ENCODE measurements around the gene SHMT2. TPM values are rescaled to one million over a fixed set of nuclear protein-coding genes. Genes with fewer than 3 reads are reported as not detected.
A peak's percentile ranks its signal among the peaks of the same experiment; 100 is the strongest.

The SHMT2 gene
- 246 and 291 TPM in 2 replicates for total RNA-seq (2014; rRNA removed; shearing (Covaris generic); ENCODE audit: low replicate concordance)

- DNase-seq (ENCODE audit: low read depth): peak; percentile 84
- in situ Hi-C loops (cut with HindIII; ENCODE audit: low pct_unique_long_range_greater_than_20kb, low sequenced_read_pairs): no loop called here
These were observed at the start of gene SHMT2 for GRCh38 chr12:57229634-57230380. Gene SHMT2 (plus strand): TSS chr12:57229711. CDS start chr12:57229779, 68 bp downstream.

- DNase-seq (ENCODE audit: low read depth): no peak
These were observed 49.1 kb upstream of the SHMT2 start for GRCh38 chr12:57180321-57180989.

GRCh38 chr12:57181072-57181471 lies 48.4 kb upstream of the SHMT2 start:
- DNase-seq (ENCODE audit: low read depth): no peak
- in situ Hi-C loops (cut with HindIII; ENCODE audit: low pct_unique_long_range_greater_than_20kb, low sequenced_read_pairs): no loop called here

More at GRCh38 chr12:57180321-57180989, 49.1 kb upstream of the SHMT2 start:
- in situ Hi-C loops (cut with HindIII; ENCODE audit: low pct_unique_long_range_greater_than_20kb, low sequenced_read_pairs): no loop called here

GRCh38 chr12:57181561-57182155 lies 47.9 kb upstream of the SHMT2 start:
- in situ Hi-C loops (cut with HindIII; ENCODE audit: low pct_unique_long_range_greater_than_20kb, low sequenced_read_pairs): no loop called here
- DNase-seq (ENCODE audit: low read depth): no peak

GRCh38 chr12:57182918-57183575 lies 46.5 kb upstream of the SHMT2 start:
- in situ Hi-C loops (cut with HindIII; ENCODE audit: low pct_unique_long_range_greater_than_20kb, low sequenced_read_pairs): no loop called here

GRCh38 chr12:57183939-57184725 lies 45.4 kb upstream of the SHMT2 start:
- in situ Hi-C loops (cut with HindIII; ENCODE audit: low pct_unique_long_range_greater_than_20kb, low sequenced_read_pairs): no loop called here
- no peak for DNase-seq (ENCODE audit: low read depth)

More at GRCh38 chr12:57182918-57183575, 46.5 kb upstream of the SHMT2 start:
- DNase-seq (ENCODE audit: low read depth): peak; percentile 69

- no peak for DNase-seq (ENCODE audit: low read depth)
- in situ Hi-C loops (cut with HindIII; ENCODE audit: low pct_unique_long_range_greater_than_20kb, low sequenced_read_pairs): no loop called here
These were observed 44.1 kb upstream of the SHMT2 start for GRCh38 chr12:57185403-57185802.

- DNase-seq (ENCODE audit: low read depth): no peak
- in situ Hi-C loops (cut with HindIII; ENCODE audit: low pct_unique_long_range_greater_than_20kb, low sequenced_read_pairs): no loop called here
These were observed 43.5 kb upstream of the SHMT2 start for GRCh38 chr12:57185906-57186508.

DNA sequence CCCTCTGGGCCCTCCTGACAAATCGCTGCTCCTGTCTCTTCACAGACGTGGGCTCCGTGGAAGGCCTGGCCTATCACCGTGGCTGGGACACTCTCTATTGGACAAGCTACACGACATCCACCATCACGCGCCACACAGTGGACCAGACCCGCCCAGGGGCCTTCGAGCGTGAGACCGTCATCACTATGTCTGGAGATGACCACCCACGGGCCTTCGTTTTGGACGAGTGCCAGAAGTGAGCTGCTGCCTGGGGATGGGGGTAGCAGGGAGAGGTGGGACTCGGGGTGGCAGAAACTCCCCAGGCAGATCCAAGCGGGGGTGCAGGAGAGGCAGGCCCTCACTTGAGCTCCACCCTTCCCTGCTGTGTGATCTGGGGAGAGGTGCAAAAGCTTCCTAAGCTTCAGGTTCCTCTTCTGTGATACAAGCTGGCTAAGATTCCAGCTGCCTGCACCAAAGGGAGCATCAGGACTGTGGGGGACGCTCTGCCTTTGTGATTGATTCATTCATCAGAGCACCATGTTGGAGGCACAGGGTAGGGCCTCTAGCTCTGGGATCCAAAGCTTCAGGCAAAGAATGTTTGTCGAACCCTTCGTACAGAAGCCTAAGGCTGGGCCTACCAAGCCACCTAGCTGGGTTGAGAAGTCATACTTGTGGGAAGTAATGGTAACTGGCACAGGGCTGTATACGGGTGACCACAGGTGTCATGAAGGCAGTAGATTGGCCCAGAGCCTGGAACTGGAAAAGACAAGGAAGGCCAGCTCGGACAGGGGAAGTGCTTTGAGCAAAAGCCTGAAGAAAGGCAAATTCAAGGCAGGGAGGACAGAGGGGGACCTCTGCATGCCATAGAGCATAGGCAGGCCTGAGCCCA lies 42.1 kb upstream of the SHMT2 start:
- in situ Hi-C loops (cut with HindIII; ENCODE audit: low pct_unique_long_range_greater_than_20kb, low sequenced_read_pairs): no loop called here
- DNase-seq (ENCODE audit: low read depth): no peak

- DNase-seq (ENCODE audit: low read depth): no peak
- in situ Hi-C loops (cut with HindIII; ENCODE audit: low pct_unique_long_range_greater_than_20kb, low sequenced_read_pairs): no loop called here
These were observed 41.5 kb upstream of the SHMT2 start for GRCh38 chr12:57188090-57188425.

GRCh38 chr12:57190037-57190436 lies 39.5 kb upstream of the SHMT2 start:
- DNase-seq (ENCODE audit: low read depth): no peak
- in situ Hi-C loops (cut with HindIII; ENCODE audit: low pct_unique_long_range_greater_than_20kb, low sequenced_read_pairs): no loop called here

GRCh38 chr12:57190821-57191220 lies 38.7 kb upstream of the SHMT2 start:
- in situ Hi-C loops (cut with HindIII; ENCODE audit: low pct_unique_long_range_greater_than_20kb, low sequenced_read_pairs): no loop called here

GRCh38 chr12:57191410-57191809 lies 38.1 kb upstream of the SHMT2 start:
- DNase-seq (ENCODE audit: low read depth): no peak
- in situ Hi-C loops (cut with HindIII; ENCODE audit: low pct_unique_long_range_greater_than_20kb, low sequenced_read_pairs): no loop called here

More at GRCh38 chr12:57190821-57191220, 38.7 kb upstream of the SHMT2 start:
- DNase-seq (ENCODE audit: low read depth): no peak

DNA sequence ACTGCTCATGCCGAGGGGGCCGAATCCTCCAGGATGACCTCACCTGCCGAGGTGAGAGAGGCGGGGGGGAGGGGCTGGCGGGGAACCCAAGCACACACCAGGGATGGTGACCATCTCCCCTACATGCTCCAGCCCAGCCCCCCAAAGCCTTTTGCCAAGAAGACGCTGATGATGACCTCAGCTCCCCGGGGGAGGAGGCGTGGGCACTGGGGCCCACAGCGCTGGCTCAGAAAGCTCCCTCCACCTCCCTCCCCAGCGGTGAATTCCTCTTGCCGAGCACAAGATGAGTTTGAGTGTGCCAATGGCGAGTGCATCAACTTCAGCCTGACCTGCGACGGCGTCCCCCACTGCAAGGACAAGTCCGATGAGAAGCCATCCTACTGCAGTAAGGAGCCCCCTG lies 36.6 kb upstream of the SHMT2 start:
- in situ Hi-C loops (cut with HindIII; ENCODE audit: low pct_unique_long_range_greater_than_20kb, low sequenced_read_pairs): no loop called here
- no peak for DNase-seq (ENCODE audit: low read depth)

GRCh38 chr12:57193706-57194245 lies 35.7 kb upstream of the SHMT2 start:
- in situ Hi-C loops (cut with HindIII; ENCODE audit: low pct_unique_long_range_greater_than_20kb, low sequenced_read_pairs): no loop called here

DNA sequence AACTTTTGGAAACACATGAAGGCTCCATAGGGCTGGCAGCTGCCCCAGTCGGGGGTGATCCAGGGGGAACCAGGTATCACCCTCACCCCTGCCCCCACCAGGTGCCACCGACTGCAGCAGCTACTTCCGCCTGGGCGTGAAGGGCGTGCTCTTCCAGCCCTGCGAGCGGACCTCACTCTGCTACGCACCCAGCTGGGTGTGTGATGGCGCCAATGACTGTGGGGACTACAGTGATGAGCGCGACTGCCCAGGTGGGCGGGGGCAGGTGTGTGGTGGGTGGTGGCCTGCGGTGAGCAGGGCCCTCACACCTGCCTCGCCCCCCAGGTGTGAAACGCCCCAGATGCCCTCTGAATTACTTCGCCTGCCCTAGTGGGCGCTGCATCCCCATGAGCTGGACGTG lies 35.3 kb upstream of the SHMT2 start:
- no peak for DNase-seq (ENCODE audit: low read depth)
- in situ Hi-C loops (cut with HindIII; ENCODE audit: low pct_unique_long_range_greater_than_20kb, low sequenced_read_pairs): no loop called here

More at GRCh38 chr12:57193706-57194245, 35.7 kb upstream of the SHMT2 start:
- no peak for DNase-seq (ENCODE audit: low read depth)

GRCh38 chr12:57195186-57195585 lies 34.3 kb upstream of the SHMT2 start:
- no peak for DNase-seq (ENCODE audit: low read depth)
- in situ Hi-C loops (cut with HindIII; ENCODE audit: low pct_unique_long_range_greater_than_20kb, low sequenced_read_pairs): no loop called here
